Right renal cortex interstitium (tissue), 3 donors: Measurements from ENCODE around the gene PPP4R4. TPM values are rescaled to one million over a fixed set of nuclear protein-coding genes. Genes with fewer than 3 reads are reported as not detected.

ENCODE experiments used
- DNase-seq, 3 donors: peaks; one replicate each; pipeline ENCODE4 v3.0.0-alpha.2; 2013; ENCODE audit warnings: low read depth in 3 of 3, low spot score in 2 of 3
- polyA plus RNA-seq, 3 donors: library from polyadenylated mRNA; unstranded; fragments of 120-200 nt; gene quantifications; one replicate each; pipeline ENCODE4 v1.2.1, GENCODE V29; 2013; ENCODE audit not compliant: insufficient read length in 3 of 3

The PPP4R4 gene
- polyA plus RNA-seq, 3 donors = 0.18 to 0.32 (median 0.22) TPM

GRCh38 chr14:94303111-94303510 is 129.0 kb downstream of the PPP4R4 start:
- no peak for DNase-seq

- no peak for DNase-seq
Observed at GRCh38 chr14:94304243-94304642, 130.1 kb downstream of the PPP4R4 start.

DNA sequence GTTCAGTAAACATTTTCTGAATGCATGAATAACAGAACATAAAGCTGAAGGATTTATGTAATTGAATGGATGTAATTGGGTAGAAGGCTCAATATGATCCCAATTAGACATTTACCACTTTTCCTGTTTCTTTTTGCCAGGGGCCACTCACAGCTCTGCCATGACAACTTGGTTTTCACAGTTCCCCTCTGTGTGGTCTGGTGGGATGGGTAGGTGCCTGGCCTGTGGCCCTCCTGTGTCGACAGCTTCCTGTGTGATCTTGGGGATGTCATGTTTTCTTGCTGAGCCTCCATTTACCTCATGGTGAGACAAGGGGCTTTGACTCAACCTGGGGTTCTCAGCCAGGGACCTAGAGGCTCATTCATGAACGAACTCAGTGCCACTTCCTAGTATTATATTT is 131.5 kb downstream of the PPP4R4 start:
- DNase-seq = no peak

DNA sequence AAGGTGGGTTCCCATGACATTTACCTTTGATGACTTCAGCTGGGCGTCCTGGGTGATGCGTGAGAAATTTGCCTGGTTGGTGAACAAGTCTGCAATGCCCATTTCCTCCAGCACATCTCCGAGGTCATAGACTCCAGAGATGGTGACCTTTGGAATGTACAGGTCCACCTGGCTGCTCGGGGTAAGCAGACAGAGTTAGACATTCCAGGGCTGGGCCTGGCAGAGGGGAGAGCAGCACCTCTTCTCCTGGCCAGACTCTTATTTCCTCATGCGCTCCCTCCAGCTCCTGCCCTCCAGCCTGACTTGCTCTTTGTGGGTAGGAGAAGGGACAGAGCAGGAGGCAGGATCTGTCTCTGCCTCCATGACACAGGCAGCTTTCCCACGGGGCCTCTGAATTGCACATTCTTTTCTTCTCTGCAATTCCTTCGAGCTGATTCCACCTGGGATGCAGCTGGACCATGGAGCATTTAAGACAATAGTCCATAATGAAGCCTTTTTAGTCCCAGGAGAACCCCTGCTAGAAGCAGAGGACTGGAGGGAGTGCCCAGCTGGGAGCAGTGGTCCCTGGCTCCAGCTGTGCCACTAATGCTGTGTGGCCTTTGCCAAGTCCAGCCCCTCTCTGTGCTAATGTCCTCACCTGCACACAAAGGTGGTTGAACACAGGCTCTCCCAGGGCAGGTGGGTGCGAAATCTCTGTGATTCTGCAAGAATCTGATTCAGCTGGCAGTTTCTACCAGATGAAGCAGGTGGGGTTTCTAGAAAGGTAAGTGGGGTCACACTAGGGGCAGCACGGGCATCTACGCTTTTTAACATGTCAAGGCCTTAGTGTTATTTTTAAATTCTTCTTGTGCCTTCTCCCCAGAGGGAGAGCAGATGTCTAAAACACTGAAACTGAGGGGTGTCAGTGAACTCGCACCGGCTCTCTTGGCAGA is 132.2 kb downstream of the PPP4R4 start:
- no peak for DNase-seq

DNA sequence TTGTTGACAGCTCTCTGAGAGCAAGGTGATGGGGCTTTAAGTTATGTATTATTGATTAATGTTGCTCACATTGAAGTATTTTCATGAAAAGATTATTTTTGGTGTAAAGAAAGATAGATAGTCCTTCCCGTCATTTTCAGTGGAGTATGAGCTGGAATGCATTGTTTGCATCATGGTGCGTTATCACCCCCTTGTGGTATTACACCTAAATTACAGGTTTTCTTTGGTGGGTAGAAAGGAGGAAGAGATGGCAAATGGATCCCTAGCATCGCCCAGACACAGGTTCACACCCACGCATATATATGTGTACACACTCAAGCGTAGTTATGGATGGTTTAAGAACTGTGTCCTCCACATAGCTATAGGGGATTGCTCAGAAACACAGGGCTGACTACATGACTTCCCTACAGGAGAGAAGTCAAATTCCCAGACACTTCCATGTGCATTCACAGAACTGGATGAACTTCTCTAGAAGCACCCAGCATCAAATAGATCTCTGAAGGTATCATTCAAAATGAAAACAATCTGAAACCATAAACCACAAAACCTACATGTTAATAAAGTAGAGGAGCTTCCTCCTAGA is 133.4 kb downstream of the PPP4R4 start:
- DNase-seq = no peak

GRCh38 chr14:94309721-94310120 is 135.6 kb downstream of the PPP4R4 start:
- DNase-seq = no peak

DNA sequence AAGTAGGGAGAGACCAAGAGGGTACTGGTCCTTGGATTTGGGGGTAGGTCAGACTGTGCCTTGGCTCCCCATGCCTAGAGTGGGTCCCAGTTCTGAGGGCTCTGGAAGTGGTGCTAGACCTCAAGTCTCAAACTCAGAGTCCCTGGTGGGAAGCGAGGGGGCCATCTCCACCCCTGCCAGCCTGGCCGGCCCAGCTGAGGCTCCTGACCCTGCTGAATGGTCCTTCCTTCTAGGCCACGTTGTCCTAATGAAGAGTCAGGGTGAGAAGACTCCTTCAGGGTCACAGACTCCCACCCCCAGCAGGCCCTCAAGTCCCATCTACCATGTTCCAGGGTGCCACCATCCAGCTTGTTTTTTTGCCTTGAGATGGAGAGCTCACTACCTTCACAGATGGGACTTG is 136.1 kb downstream of the PPP4R4 start:
- DNase-seq = no peak

DNA sequence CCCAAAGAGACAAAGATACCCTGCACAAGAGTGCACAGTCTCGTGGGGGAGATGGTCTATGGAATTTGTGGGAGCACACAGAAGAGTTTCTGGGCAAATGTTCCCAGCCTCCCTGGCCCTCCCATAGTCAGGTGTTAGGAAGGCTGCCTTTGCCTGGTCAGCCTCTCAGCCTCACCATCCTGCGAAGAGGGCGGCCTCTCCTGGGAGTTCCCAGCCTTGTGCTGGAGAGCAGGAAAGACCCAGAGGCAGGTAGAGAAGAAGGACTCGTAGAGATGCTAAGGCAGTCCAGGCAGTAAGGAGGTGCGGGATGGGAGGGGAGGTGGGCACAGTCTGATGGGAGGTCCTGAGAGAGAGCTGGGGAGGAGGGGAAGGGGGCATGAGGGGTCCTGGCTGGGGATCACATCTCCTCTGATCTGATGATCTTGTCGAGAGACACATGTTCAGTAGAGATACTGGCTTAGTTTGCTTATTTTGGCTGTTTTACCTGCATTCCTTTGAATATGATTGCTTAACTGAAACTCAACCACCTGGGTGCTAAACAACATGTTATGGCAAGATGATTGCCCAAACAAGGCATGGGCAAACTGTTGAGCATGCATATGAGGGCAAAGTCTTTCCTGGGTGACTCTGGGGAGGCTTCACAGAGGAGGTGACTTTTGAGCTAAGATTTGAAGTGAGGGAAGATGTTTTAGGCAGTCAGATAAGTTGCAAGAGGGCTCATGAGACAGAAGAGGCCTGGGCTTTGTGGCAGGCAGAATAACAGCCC is 138.5 kb downstream of the PPP4R4 start:
- no peak for DNase-seq

DNA sequence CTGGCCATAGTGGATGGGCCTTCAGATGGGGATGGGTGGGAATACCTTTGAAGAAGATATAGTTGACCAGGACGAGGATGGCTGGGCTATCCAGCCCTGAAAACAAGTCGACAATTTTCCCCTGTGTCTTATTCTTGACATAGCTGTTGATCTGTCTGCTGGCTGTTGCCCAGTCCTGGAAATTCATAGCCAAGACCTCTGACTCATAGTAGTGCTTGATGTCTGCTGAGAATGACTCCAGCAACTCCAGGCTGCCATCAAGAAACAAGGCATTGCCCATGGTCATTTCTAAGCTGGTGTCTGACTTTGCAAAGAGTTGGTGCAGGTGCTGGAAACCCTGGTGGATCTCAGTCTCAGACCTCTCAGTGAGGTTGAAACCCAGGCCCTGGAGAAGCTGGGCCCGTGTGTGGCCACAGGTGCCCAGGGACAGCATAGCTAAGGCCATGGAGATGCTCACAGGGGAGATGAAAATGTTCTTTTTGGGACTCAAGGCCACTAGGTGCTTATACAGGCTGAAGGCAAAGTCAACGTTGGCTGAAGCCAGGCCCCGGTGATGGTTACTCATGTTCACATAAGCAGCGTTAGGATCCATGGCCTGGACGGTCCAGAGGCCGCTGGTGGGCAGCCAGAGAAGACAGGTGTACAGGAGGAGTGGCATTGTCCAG is 140.0 kb downstream of the PPP4R4 start:
- no peak for DNase-seq

GRCh38 chr14:94314890-94315289 is 140.8 kb downstream of the PPP4R4 start:
- no peak for DNase-seq

- no peak for DNase-seq
Observed at GRCh38 chr14:94316692-94317091, 142.6 kb downstream of the PPP4R4 start.

GRCh38 chr14:94317259-94317658 is 143.1 kb downstream of the PPP4R4 start:
- DNase-seq = no peak

GRCh38 chr14:94320243-94320642 is 146.1 kb downstream of the PPP4R4 start:
- no peak for DNase-seq

DNA sequence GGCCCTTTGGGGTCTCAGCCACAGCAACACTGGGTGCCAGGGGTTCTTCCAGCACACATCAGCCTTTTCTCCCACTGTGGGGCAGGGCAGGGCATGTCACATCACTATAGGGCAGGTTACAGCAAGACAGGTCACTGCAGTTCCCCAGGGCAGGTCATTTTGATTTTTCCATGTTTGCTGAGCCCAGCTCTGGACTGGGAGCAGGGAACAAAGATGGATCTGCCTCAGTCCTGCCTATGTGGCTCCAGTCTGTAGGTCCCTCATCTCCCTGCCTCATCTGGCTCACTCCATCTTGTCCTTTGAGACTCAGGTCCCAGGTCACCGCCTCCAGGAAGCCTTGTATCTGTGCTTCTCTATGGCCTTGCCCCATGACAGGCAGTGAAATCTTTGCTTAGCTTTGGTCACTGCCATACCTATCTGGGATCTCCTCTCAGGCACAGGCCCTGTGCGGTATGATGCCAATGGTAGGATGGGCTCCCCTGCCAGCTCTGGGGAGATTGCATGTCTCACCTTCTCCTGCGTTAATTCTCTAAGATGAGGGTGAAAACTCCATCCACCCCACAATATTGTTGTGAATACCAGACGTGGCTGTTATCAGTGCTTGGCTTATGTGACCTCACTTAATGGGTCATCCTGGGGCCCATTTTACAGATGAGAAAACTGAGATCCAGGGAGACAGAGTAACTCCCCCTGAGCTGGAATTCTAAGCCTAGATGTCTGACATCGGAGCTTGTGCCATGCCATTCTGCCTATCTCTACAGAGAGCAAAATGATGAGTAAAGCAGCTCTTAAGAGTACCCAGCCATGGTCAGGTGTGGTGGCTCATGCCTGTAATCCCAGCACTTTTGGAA is 147.5 kb downstream of the PPP4R4 start:
- DNase-seq = no peak

DNA sequence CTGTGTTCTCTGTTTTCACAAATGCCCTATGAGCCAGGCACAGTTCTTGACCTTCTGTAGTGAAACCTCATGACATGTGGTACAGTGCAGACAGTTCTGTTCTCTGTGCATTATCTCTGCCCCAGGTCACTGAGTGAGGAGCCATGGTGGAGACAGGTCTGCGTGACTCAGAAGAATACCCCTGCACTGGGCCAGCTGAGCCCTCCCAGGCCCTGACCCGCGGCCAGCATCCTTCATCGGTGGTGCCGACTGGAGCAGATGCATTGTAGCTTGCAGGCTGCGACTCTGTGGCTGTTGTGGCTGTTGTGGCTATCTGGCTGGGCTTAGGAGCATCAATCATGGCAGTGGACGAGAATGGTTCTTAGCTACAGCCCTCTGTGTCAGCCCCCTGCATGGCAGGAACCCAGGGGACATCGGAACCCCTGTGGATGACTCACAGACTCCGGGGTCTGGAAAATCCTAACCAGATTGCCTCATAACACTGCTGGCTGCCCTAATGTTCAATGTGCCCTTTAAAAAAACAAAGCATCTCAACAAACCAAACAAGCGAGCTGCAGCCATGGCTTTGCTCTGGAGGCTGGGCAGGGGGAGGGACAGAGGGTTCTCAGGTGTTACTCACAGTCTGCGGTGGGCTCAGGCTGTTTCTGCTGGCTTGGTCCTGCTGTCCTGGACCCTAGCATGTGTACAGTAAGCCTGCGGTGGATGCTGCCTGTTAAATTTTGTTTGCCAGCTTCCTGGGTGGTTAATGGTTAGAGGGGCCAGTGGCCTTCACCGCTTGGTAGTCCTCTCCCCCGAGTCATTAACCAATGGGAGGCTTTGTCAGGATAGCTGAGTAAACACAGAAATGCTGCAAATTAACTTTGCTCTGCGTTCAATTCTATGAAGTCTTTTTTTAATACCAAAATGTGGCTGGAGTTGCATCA is 148.8 kb downstream of the PPP4R4 start, which contains the start of gene SERPINA6:
TSS of gene SERPINA6 (minus strand) at position 689 of the 923 bp plus-strand sequence. CDS start 8,688 bp downstream, outside the sequence.
- DNase-seq = no peak

DNA sequence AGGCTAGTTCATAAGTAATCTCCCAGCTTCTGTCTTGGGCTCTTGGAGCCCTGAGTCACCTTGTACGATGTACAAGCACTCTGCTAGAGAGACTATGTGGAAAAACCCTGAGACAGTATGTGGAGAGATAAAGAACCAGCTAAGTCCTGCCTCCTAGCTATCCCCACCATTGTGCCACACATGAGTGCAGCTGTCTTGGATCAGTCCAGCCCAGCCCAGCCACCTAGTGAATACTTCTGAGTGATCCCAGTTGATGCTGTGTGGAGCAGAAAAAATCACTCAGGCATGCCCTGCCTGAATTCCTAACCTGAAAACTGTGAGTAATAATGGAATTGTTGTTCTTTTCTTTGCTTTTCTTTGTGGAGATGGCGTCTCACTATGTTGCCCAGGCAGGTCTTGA is 154.1 kb downstream of the PPP4R4 start:
- no peak for DNase-seq
